Body of pancreas (tissue), 4 donors: ENCODE measurements around the gene CD82.

ENCODE experiments used
- CTCF ChIP-seq, 7 experiments: fragments of 450-650 bp in 4 of 7; fragments of 200-600 bp in 3 of 7; sonication (generic) in 3 of 7; IDR thresholded peaks; one replicate each; pipeline ENCODE4 v1.5.1; 2016 to 2019; ENCODE audit warnings: antibody characterized with exemption in 7 of 7
- POLR2A ChIP-seq, 3 donors: fragments of 450-650 bp; IDR thresholded peaks; one replicate each; pipeline ENCODE4 v1.6.1; 2016; ENCODE audit warnings: antibody characterized with exemption in 3 of 3, mild to moderate bottlenecking in 2 of 3

GRCh38 chr11:44576656-44577055 is 11.2 kb downstream of the CD82 start:
- TF ChIP-seq CTCF (IDR thresholded peaks at IDR 0.05) = no peak
- no peak for TF ChIP-seq POLR2A (IDR thresholded peaks at IDR 0.05)
